A673 (cell line): ENCODE measurements around the gene CGNL1. TPM values are rescaled to one million over a fixed set of nuclear protein-coding genes. Genes with fewer than 3 reads are reported as not detected.

Experiments used
- BruUV-seq: library from RNA; stranded (reverse); fragments of 400-500 nt; replicated peaks from 2 replicates; lab custom pipeline; 2021; lab: Mats Ljungman, UMichigan
- CTCF ChIA-PET: fragments of 300-600 bp; sonication (Branson Sonifier 250); formaldehyde crosslinking; loops from one replicate; lab custom pipeline; 2022; ENCODE audit warnings: antibody characterized with exemption; lab: Charles Lee
- POLR2A ChIA-PET: fragments of 300-600 bp; sonication (Branson Sonifier 250); formaldehyde crosslinking; loops from one replicate; lab custom pipeline; 2022; ENCODE audit warnings: antibody characterized with exemption; ENCODE audit not compliant: low non-redundant PET; lab: Charles Lee
- DNase-seq: peaks from one replicate; pipeline ENCODE4 v3.0.0-alpha.2; 2015; ENCODE audit warnings: low spot score
- H3K27ac ChIP-seq: fragments of 200-600 bp; sonication (generic); 2 replicates; pipeline ENCODE4 v1.5.1; 2016; ENCODE audit warnings: mixed run types, low read depth, mild to moderate bottlenecking, mixed read lengths, antibody characterized with exemption, low read length; ENCODE audit not compliant: poor library complexity, severe bottlenecking
- H3K27me3 ChIP-seq: fragments of 200-600 bp; sonication (generic); replicated peaks from 2 replicates; pipeline ENCODE4 v1.6.1; 2017; ENCODE audit warnings: mixed run types, low read depth, mild to moderate bottlenecking, mixed read lengths, antibody characterized with exemption, low read length; ENCODE audit not compliant: insufficient read depth, poor library complexity
- H3K36me3 ChIP-seq: fragments of 200-600 bp; sonication (generic); 2 replicates; pipeline ENCODE4 v1.6.1; 2016; ENCODE audit warnings: mixed run types, mild to moderate bottlenecking, mixed read lengths, antibody characterized with exemption, low read length; ENCODE audit not compliant: insufficient read depth, poor library complexity, severe bottlenecking
- H3K4me1 ChIP-seq: fragments of 200-600 bp; sonication (generic); 2 replicates; pipeline ENCODE4 v1.6.1; 2017; ENCODE audit warnings: mixed run types, mild to moderate bottlenecking, mixed read lengths, antibody characterized with exemption, low read length; ENCODE audit not compliant: insufficient read depth, poor library complexity, severe bottlenecking
- H3K4me3 ChIP-seq: fragments of 200-600 bp; sonication (generic); 2 replicates; pipeline ENCODE4 v1.5.1; 2016; ENCODE audit warnings: low read depth, mixed run types, mild to moderate bottlenecking, mixed read lengths, low read length; ENCODE audit not compliant: poor library complexity, severe bottlenecking
- H3K9me3 ChIP-seq: fragments of 200-600 bp; sonication (generic); 2 replicates; pipeline ENCODE4 v1.6.1; 2016; ENCODE audit warnings: mixed run types, low read depth, mild to moderate bottlenecking, mixed read lengths, antibody characterized with exemption, low read length; ENCODE audit not compliant: poor library complexity, severe bottlenecking
- CTCF ChIP-seq: fragments of 300-800, 200-600 bp; sonication (generic); conservative IDR thresholded peaks from 2 replicates; pipeline ENCODE4 v1.5.1; 2017; ENCODE audit warnings: low read depth, mild to moderate bottlenecking, antibody characterized with exemption, low read length, moderate library complexity, mixed read lengths
- EZH2 ChIP-seq: fragments of 200-600 bp; sonication (generic); IDR thresholded peaks from 2 replicates; pipeline ENCODE4 v1.6.1; 2017; ENCODE audit warnings: borderline replicate concordance, low read depth, mild to moderate bottlenecking, mixed read lengths, antibody characterized with exemption, low read length; ENCODE audit not compliant: poor library complexity, severe bottlenecking
- intact Hi-C: fragments of 100-400 bp; cut with micrococcal nuclease; formaldehyde crosslinking; loops from one replicate; pipeline ENCODE4 v1.10.0; 2022; ENCODE audit not compliant: unreplicated experiment
- total RNA-seq: library from RNA; stranded (reverse); gene quantifications from 2 replicates; pipeline ENCODE4 v1.2.3, GENCODE V29; 2021

Gene CGNL1
- total RNA-seq, 1 experiment from 2014 or later = 0.58 TPM

- H3K4me1 ChIP-seq = peaks cover 16% of the 10 kb centered on the region
- H3K27ac ChIP-seq = no peak overlapping the region
- ChIA-PET POLR2A (no interaction called here), CTCF (no interaction called here)
- no peak for TF ChIP-seq CTCF
- no peak for TF ChIP-seq EZH2
- H3K9me3 ChIP-seq = no peaks in the 10 kb centered on the region
- no TSS peak for BruUV-seq
- no peaks in the 10 kb centered on the region for H3K27me3 ChIP-seq
- intact Hi-C loops = no loop called here
- H3K4me3 ChIP-seq = no peak overlapping the region
- no peaks in the 10 kb centered on the region for H3K36me3 ChIP-seq
- DNase-seq = no peak
Observed at GRCh38 chr15:57456559-57456958, 80.3 kb downstream of the CGNL1 start.

GRCh38 chr15:57457726-57458125, 81.4 kb downstream of the CGNL1 start:
- peaks cover 16% of the 10 kb centered on the region for H3K4me1 ChIP-seq
- BruUV-seq = no TSS peak
- TF ChIP-seq CTCF (no peak), EZH2 (no peak)
- H3K9me3 ChIP-seq = no peaks in the 10 kb centered on the region
- CTCF ChIA-PET = no interaction called here
- peak; percentile 10 for DNase-seq
- intact Hi-C loops = no loop called here
- no peaks in the 10 kb centered on the region for H3K36me3 ChIP-seq
- H3K27me3 ChIP-seq = no peaks in the 10 kb centered on the region
- H3K4me3 ChIP-seq = no peak overlapping the region
- H3K27ac ChIP-seq = no peak overlapping the region
- POLR2A ChIA-PET = no interaction called here

GRCh38 chr15:57458356-57458781, 82.1 kb downstream of the CGNL1 start:
- CTCF ChIA-PET = no interaction called here

More at GRCh38 chr15:57458356-57458781, 82.1 kb downstream of the CGNL1 start:
- Histone ChIP-seq H3K27ac (no peak overlapping the region), H3K4me3 (no peak overlapping the region), H3K4me1 (peaks cover 16% of the 10 kb centered on the region), H3K27me3 (no peaks in the 10 kb centered on the region), H3K36me3 (no peaks in the 10 kb centered on the region), H3K9me3 (no peaks in the 10 kb centered on the region)
- POLR2A ChIA-PET = no interaction called here
- no TSS peak for BruUV-seq
- TF ChIP-seq EZH2 (no peak), CTCF (no peak)
- intact Hi-C loops = no loop called here
- DNase-seq = peak; percentile 85
